Panc1 (cell line): Measurements from ENCODE around the gene PPP2R2B.

Source experiments
- POLR2AphosphoS5 ChIP-seq: IDR thresholded peaks from 2 replicates; pipeline ENCODE4 v1.6.1; 2012; ENCODE audit warnings: mild to moderate bottlenecking, low read depth, low read length, moderate library complexity
- SIN3A ChIP-seq: IDR thresholded peaks from 2 replicates; pipeline ENCODE4 v1.6.1; 2012; ENCODE audit warnings: low read depth, mild to moderate bottlenecking, low read length, moderate library complexity, borderline replicate concordance; ENCODE audit not compliant: insufficient read depth
- TCF7L2 ChIP-seq: IDR thresholded peaks from 2 replicates; pipeline ENCODE4 v1.6.1; 2011; ENCODE audit warnings: mild to moderate bottlenecking, low read depth, low read length, inconsistent platforms
- TF ChIP-seq, protein P1 (sequence below): fragments of 450-650 bp; IDR thresholded peaks from 2 replicates; pipeline ENCODE4 v1.5.1; 2017; ENCODE audit warnings: mild to moderate bottlenecking
- TF ChIP-seq, protein P2 (sequence below), 2 experiments: IDR thresholded peaks; 2 replicates each; pipeline ENCODE4 v1.6.1; 2011 to 2012; ENCODE audit warnings: low read depth in 2 of 2, control low read depth in 1 of 2, low read length in 1 of 2, mild to moderate bottlenecking in 1 of 2, moderate library complexity in 1 of 2; ENCODE audit not compliant: insufficient read depth in 1 of 2

DNA sequence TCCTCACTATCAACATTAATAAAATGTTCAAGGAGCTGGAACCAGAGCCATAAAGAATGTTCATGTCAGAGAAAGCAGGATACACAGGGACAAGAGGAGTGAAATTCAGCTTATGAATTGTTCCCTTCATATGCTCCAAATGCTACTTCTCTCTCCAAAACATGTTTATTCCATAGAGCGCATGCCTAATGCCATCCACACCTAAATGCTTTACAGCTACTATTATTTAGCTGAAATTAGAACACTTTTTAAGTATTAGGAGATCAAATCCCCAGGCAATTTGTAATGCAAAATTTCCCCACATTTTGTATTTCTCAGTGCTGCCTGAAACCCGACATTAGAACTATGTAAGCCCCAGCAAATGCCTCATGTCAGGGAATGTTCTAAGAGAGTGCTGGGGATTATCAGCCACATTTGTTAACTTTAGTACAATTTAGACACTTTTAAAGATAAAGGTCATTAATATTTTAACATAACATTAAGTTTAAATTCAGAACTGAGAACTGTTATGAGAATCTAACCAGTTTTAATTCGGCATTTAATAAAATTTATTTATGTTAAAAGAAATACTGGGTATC, 75.5 kb downstream of the PPP2R2B start:
- TF ChIP-seq, protein P1, sequence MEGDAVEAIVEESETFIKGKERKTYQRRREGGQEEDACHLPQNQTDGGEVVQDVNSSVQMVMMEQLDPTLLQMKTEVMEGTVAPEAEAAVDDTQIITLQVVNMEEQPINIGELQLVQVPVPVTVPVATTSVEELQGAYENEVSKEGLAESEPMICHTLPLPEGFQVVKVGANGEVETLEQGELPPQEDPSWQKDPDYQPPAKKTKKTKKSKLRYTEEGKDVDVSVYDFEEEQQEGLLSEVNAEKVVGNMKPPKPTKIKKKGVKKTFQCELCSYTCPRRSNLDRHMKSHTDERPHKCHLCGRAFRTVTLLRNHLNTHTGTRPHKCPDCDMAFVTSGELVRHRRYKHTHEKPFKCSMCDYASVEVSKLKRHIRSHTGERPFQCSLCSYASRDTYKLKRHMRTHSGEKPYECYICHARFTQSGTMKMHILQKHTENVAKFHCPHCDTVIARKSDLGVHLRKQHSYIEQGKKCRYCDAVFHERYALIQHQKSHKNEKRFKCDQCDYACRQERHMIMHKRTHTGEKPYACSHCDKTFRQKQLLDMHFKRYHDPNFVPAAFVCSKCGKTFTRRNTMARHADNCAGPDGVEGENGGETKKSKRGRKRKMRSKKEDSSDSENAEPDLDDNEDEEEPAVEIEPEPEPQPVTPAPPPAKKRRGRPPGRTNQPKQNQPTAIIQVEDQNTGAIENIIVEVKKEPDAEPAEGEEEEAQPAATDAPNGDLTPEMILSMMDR = no peak
- TF ChIP-seq POLR2AphosphoS5 (no peak), SIN3A (no peak), TCF7L2 (no peak)
- TF ChIP-seq, protein P2, sequence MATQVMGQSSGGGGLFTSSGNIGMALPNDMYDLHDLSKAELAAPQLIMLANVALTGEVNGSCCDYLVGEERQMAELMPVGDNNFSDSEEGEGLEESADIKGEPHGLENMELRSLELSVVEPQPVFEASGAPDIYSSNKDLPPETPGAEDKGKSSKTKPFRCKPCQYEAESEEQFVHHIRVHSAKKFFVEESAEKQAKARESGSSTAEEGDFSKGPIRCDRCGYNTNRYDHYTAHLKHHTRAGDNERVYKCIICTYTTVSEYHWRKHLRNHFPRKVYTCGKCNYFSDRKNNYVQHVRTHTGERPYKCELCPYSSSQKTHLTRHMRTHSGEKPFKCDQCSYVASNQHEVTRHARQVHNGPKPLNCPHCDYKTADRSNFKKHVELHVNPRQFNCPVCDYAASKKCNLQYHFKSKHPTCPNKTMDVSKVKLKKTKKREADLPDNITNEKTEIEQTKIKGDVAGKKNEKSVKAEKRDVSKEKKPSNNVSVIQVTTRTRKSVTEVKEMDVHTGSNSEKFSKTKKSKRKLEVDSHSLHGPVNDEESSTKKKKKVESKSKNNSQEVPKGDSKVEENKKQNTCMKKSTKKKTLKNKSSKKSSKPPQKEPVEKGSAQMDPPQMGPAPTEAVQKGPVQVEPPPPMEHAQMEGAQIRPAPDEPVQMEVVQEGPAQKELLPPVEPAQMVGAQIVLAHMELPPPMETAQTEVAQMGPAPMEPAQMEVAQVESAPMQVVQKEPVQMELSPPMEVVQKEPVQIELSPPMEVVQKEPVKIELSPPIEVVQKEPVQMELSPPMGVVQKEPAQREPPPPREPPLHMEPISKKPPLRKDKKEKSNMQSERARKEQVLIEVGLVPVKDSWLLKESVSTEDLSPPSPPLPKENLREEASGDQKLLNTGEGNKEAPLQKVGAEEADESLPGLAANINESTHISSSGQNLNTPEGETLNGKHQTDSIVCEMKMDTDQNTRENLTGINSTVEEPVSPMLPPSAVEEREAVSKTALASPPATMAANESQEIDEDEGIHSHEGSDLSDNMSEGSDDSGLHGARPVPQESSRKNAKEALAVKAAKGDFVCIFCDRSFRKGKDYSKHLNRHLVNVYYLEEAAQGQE (IDR thresholded peaks at IDR 0.05; ENCODE audit: insufficient read depth in 1 of 2, low read depth in 2 of 2, low read length in 1 of 2) = no peak
